NOMO-1 (cell line): ENCODE results near the gene VRTN.
A peak's percentile ranks its signal among the peaks of the same experiment; 100 is the strongest.

Source experiments
- DNase-seq, 2 experiments: peaks; one replicate each; lab custom pipeline; 2025; ENCODE audit not compliant: unreplicated experiment in 2 of 2; lab: John Stamatoyannopoulos, UW

The VRTN gene

DNA sequence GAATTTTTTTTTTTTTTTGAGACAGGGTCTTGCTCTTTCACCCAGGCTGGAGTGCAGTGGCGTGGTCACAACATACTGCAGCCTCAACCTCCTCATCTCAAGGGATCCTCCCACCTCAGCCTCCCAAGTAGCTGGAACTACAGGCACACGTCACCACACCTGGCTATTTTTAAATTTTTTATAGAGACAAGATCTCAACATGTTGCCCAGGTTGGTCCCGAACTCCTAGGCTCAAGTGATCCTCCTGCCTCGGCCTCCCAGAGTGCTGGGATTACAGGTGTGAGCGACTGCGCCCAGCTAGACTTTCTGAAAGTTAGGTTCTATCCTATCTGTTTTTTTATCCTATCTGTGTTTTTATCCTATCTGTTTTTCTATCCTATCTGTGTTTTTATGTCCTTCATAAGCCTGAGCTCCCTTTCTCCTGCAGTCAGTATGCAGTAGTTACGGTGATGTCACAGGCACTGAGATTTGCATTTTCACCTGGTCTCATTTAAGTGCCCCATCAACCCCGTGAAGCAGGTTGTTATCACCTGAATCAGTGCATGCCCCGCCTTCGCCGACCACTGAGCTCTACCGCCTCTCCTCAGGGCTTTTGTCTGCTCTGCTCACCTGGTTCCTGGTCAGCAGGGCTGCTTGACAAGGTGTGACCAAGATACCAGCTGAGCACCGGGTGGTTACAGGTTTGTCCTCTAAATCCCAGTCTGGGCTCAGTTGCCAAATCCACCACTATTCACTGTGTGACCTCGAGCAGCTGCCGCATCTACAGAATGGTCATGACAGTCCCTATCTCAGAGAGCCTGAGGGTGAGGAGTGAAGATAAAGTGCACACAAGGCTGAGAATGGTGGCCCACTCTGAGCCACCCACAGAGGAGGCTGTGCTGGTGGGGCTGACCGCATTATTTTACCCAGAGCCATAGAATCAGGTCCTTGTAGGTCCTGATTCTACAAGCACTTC lies 44.6 kb downstream of the VRTN start:
- no peak for DNase-seq

DNA sequence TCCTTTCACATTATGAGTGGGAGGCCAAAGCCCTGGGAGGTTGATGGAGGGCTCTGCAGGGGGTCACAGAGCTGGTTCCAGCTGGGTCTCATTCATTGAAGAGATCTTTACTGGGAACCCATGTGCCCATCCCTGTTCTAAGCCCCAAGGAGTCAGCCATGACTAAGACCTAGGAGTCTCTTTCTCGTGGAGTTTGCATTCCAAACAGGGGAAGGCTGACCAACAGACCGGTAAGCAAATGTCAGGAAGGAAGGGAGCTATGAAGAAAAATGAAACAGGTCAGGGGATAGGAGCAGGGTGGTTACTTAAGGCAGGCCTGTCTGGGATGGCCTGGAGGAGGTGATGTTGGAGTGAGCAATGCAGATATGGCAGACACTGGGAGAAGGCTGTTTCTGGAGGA lies 46.3 kb downstream of the VRTN start:
- no peak for DNase-seq

DNA sequence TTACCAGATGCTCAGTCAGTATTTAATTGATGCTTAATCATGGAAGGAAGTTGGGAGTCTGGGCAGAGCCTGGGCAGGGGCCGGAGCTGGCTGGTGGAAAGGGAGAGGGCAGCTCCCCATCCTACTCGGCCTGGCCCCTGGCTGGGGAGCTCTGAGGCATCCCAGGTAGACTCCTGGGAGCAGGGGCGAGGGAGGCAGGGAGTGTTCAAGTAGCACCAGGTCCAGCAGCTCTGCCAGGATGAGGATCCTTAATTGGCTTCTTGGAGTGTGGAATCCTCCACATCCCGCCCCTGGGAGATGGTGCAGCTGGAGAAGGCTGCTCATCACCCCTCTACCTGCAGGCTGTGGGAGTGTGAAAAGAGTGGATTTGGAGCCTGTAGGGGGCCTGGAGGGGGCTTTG lies 46.8 kb downstream of the VRTN start:
- no peak for DNase-seq

DNA sequence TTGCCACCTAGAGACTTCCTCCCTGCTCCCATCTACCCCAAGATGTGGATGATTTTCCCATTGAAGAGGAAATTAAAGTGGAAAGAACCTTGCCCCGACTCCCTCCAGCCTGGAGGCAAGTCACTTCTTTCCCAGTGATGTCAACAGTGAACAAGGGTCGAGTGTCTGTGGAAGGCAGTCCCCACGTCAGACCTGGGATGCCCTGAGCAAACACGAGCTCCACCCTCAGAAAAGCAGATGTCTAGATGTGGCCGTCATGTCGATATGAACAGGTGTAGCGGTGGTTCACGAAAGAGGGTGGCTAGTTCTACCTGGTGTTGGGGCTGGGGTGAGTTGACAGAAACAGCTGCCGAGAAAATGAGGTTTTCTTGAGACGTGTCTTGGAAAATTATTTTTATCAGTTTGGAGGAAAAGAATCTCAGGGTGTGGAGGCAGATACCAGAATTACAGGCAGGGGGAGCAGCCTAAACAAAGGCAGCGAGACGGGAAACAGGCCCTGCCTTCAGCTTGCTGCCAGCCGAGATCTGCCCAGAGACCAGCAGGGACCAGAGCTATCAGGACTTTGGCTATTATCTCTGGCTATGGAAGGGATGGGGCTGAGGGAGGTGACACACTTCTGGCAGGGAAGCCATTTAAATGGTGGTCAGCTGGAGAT lies 51.9 kb downstream of the VRTN start:
- DNase-seq, result no peak

DNA sequence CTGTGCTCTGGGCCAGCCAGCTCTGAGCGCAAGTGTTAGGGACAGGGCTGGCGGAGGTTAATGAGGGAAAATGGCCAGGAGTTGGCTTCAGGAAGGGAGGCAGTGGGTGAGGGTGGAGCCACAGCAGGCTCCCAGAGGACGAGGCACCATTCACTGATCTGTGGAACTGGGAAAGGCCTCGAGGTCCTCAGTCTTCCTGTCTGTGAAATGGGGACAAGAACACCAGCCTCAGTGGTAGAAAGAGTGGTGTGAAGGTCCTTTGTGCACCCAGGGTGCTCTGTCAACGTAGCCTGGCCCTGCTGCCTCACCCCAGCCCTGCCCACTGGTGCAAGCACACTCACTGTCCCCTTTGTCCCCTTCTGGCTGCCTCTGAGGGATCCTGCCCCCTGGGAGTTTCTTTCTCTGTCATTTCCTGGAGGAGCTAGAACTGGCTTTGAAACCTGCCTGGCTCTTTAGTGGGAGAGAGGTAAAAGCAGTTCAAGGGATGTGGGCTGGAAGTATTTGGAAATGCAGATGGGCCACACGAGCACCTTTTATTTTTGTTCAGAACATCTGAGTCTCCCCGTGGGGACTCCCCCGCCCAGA lies 52.7 kb downstream of the VRTN start:
- DNase-seq, result no peak

DNA sequence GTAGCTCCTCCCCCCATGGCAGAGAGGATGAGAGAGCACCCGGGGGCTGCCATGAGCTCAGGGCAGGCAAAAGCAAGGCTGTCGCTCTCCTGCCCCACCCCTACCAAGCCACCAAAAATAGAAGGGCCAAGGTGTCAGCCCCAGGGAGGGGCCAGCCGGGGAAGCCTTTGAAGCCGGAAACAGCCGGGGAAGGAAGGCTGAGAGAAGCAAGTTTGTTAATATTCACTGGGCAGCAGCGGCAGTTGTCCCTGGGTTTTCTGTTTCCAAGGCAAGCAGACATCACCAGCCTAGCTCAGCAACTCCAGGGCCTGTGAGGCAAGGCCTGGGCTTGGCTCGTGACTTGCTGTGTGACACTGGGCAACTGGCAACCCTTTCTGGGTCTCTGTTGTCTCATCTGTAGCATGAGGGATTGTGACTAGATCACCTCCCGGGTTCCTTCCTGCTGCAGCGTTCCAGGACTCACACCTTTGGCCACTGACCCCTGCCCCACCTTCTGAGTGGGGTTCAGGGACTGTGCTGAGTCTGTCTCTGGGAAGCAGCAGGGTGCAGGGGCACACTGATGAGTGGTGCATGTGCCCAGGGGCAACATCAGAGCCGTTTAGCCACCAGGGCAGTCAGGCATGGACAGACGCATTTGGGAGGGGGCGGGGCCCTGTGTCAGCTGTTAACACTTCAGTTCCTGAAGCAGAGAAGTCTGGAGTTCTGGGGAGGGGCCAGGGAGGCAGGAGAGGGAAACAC lies 53.4 kb downstream of the VRTN start:
- DNase-seq, result peak; percentile 8 to 15

DNA sequence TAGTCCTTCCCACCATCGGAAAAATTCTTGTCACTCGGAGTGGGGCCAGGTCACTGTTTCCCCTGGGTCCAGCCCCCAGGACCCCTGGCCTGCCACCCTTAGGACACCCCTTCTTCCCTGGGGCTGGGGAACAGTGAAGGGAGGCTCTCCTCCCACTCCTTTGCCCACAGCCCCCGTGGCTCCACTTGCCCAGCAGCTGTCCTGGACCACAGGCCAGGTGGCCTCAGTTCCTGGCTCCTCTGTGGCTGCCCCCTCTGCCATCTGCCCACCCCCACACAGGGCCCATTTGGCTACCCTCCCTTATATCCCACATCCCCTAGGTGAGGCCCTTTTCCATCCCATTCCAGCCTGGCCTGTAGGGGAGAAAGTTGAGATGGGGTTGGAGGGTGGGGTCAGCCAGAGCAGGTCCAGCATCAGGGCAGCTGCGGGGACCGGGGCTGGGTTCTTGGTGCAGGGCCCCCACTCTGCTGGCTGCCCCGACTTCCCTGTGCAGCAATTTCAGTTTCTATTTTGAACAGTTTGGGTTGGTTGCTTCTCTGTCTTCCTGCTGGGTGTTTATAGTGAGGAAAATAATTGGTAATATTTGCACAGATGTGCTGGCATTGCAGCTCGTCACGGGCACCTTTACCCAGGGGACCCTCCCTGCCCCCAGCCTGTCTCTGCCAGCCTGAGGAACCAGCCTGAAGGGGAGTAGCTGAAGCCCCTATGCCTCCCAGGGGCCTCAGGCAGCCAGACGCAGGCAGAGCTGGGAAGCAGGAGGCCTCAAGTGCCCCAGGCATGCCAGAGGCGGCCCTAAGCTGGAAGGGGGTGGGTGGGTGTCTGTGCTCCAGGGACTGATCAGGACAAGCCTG lies 54.4 kb downstream of the VRTN start:
- DNase-seq, result peak; percentile 6 to 12

DNA sequence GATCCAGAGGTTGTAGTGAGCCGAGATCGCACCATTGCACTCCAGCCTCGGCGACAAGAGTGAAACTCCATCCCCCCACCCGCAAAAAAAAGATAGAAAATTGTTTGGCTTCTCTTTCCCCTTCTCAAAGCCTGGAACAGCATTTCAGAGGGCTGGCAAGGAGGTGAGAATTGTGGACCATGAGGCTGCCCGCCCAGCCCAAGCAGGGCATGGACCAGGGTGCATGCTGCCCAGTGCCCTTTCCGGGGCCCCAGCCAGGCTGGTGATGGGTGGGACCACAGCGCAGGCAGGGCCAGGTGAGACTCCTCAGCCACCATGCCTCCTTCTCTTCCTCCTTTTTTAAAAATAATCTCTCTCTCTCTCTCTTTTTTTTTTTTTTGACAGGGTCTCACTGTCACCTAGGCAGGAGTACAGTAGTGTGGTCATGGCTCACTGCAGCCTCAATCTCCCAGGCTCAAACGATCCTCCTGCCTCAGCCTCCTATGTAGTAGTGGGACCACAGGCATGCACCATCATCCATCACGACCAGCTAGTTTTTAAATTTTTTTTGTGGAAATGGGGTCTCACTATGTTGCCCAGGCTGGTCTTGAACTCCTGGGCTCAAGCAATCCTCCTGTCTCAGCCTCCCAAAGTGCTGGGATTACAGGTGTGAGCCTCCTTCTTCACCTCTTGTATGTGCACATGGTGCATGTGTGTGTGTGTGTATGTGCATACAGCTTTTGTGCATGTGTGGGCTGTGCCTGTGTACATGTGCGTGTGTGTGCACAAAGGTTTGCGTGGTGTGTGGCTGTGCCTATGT lies 55.5 kb downstream of the VRTN start:
- no peak for DNase-seq

DNA sequence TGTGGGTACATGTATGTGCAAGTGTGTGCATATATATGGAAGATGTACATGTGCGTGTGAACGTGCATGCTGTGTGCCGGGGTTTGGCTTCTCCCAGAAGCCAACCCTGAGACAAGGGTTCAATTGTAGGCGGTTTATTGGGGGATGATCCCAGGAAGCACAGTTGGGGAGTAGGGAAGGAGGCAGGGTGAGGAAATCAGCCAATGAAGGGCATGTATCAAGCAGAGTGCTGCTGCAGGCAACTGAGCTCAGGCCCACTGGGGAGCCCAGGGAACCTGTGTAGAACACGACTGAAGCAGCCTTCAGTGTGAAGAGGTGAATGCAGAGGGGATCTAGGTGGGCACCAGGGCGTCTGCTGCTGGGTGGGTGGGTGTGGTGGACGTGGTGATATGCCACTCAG lies 56.2 kb downstream of the VRTN start:
- no peak for DNase-seq

DNA sequence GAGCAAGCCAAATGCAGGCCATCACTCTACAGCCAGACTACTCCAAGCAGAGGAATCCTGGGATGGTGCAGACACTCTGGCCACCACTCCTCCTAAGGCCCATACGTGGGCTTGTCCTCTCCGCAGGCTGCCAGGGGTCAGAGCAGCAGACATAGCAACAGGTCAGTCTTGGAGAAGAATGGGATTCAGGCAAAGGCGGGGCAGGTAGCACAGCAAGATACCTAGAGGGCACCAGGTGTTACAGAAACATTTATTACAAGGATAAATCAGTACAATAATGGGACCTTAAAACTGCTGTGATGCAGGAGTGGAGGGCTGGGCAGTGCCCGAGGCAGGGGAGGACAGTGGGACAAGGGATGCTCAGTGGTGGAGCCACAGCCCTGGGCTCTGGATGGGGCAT lies 57.4 kb downstream of the VRTN start:
- no peak for DNase-seq

DNA sequence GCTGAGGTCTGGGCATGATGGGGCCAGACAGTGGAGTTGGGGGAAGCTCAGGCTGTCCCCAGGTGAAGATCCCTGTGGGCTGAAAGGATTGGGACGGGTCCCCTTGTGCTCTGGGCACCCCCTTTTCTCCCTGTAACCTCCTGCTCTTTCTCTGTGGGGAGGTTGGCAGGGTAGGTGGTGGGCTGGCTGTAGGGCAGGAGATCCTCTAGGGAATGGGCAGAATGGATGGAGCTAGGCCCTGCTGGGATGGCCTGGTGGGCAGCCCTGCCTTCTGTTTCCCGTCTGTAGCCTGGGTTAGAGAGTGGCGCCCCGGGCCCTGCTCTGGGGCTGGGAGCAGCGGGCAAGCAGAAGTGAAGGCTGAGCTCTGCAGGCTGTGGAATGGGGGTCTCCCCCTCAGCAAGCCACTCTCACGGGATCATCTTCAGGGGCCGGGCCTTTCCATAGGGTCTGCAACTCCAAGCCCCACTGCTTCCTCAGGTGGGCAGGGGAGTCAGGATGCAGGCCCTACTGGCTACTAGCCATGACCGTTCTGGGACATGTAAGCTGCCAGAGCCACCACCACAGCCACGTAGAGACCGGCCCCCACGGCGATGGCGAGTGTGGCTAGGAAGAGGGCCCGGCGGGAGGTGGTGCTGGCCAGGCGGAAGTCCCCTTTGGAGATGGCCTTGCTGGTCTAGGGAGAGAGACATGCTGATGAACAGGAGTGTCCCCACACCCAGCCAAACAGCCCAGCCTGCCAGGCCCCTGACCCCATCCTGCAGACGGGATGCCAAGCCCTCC lies 58.9 kb downstream of the VRTN start:
- no peak for DNase-seq

DNA sequence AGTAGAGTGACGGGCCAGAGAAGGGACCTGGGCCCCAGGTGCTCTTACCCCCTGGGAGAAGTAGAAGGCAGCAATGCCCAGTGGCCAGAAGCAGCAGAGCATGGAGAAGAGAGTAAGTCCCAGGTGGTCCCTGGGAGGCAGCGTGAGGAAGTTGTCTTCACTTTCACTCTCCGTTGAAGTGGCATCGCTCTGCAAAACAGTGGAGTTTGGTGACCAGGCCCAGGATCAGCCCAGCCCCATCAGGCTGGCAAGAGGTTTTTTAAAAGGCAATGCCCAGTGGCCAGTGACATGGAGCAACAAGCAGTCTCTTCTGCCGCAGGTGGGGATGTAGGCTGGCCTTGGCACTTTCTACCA lies 59.5 kb downstream of the VRTN start:
- no peak for DNase-seq

DNA sequence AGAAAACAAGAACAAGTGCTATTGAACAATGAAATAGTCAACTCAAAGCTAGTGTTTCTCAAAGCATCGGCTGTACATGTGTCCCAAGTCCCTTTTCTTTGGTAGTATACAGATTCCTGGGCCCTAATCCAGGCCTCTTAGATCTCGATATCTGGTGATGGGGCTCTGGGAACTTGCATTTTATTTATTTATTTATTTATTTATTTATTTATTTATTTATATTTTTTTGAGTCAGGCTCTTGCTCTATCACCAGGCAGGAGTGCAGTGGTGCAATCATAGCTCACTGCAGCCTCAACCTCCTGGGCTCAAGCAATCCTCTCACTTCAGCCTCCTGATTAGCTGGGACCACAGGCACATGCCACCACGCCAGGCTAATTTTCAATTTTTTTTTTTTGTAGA lies 60.6 kb downstream of the VRTN start:
- DNase-seq, result no peak

DNA sequence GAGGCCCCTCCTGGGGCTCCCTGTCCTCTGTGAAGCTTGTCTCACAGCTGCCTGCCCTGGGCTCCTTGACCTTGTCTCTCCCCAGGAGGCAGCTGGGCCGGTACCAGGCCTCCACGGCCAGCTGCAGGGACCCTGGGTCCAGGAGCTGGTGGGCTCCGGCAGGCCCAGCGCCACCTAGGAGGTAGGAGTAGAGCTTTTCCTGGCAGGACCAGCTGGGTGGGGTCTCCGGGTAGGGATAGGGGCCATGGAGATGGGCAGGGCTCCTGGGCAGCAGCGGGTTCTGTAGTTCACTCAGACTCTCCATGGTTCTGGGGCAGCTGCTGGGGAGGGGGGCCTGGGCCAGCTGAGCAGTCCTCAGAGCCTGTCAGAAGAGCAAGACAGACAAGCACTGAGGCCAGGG lies 61.2 kb downstream of the VRTN start:
- no peak for DNase-seq
